22Rv1 (cell line): ENCODE measurements around the gene TRIM58.

Experiments used
- H3K27ac ChIP-seq: fragments of 450-650 bp; 2 replicates; pipeline ENCODE4 v1.5.1; 2017
- ZFX ChIP-seq: fragments of 450-650 bp; IDR thresholded peaks from 2 replicates; pipeline ENCODE4 v1.6.1; 2017; ENCODE audit warnings: antibody characterized with exemption, borderline replicate concordance
- TF ChIP-seq, protein P1 (sequence below): fragments of 450-650 bp; IDR thresholded peaks from 2 replicates; pipeline ENCODE4 v1.5.1; 2017; ENCODE audit warnings: mild to moderate bottlenecking

The TRIM58 gene

DNA sequence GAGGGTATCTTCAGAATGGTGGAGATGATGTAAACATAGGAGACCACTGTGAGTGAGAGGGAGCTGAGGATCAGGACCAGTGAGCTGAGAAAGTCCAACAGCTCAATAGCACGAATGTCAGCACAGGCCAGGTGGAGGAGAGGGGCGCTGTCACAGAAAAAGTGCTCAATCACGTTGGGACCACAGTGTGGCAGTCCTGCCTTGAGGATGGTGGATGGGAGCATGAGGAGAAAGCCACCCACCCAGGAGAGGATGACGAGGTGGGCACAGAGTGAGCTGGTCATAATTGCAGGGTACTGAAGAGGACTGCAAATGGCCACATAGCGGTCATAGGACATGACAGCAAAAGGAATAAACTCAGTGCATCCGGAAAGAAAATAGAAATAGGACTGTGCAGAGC lies 23.4 kb upstream of the TRIM58 start:
- TF ChIP-seq ZFX, result no peak
- TF ChIP-seq, protein P1, sequence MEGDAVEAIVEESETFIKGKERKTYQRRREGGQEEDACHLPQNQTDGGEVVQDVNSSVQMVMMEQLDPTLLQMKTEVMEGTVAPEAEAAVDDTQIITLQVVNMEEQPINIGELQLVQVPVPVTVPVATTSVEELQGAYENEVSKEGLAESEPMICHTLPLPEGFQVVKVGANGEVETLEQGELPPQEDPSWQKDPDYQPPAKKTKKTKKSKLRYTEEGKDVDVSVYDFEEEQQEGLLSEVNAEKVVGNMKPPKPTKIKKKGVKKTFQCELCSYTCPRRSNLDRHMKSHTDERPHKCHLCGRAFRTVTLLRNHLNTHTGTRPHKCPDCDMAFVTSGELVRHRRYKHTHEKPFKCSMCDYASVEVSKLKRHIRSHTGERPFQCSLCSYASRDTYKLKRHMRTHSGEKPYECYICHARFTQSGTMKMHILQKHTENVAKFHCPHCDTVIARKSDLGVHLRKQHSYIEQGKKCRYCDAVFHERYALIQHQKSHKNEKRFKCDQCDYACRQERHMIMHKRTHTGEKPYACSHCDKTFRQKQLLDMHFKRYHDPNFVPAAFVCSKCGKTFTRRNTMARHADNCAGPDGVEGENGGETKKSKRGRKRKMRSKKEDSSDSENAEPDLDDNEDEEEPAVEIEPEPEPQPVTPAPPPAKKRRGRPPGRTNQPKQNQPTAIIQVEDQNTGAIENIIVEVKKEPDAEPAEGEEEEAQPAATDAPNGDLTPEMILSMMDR, result no peak
- no peak overlapping the region for H3K27ac ChIP-seq

DNA sequence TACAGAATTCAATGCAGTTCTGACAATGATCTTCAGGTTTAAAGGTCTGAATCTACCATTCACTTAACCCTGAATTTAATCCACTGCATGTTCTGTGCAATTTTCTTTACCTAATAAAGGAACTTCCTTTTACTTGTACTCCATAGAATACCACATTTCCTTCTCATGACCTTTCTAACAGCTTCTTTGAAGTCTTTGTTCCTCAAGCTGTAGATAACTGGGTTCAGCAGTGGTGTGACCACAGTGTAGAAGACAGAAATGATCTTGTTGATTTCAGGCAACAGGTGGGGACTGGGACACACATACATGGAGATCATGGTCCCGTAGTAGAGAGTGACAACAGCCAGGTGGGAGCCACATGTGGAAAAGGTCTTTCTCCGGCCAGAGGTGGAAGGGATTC lies 16.2 kb upstream of the TRIM58 start:
- TF ChIP-seq, protein P1, result no peak
- no peak for TF ChIP-seq ZFX
- no peak overlapping the region for H3K27ac ChIP-seq

DNA sequence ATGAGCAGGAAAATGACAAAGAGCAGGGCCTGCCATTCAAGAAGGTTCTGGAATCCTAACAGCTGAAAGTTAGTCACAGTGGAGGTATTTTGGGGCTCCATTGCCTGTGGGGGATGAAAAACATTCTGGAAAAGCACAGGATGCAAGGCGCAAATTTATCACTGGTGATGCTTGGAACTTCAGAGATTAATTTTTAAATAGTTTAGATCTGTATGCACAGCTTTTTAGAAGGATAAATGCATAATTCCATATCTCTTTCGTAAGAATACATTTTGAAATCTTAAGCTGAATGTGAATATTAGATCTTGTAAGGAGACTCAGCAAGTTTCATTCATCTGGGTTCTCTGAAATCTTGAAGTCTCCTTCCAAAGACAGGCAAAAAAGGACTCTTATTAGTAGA lies 15.2 kb upstream of the TRIM58 start, which contains the start of gene OR11L1:
OR11L1 (minus strand) TSS at position 101 of the 400 bp plus-strand sequence; CDS start at position 101, 0 bp downstream.
- H3K27ac ChIP-seq, result no peak within 1 kb of the TSS
- TF ChIP-seq, protein P1, result no peak
- TF ChIP-seq ZFX, result no peak

DNA sequence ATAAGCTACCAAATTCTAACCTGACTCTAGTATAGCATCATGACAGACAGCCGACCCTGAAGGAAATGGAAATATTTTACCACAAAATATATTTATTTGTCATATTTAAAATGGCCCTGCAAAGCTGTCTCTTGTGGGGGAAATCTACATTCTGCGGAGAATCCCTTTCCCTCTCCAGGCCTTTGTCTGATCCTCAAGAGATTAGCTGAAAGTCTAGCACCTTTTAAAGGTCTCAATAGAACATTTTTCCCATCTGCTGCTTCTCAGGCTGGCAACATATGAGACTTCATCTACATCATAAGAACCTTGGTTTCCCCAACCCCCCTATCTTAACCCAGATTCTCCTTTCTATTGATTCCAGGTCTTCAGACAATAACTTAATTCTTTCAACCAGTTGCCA lies 13.6 kb upstream of the TRIM58 start:
- no peak for TF ChIP-seq ZFX
- TF ChIP-seq, protein P1, result no peak
- H3K27ac ChIP-seq, result no peak overlapping the region

DNA sequence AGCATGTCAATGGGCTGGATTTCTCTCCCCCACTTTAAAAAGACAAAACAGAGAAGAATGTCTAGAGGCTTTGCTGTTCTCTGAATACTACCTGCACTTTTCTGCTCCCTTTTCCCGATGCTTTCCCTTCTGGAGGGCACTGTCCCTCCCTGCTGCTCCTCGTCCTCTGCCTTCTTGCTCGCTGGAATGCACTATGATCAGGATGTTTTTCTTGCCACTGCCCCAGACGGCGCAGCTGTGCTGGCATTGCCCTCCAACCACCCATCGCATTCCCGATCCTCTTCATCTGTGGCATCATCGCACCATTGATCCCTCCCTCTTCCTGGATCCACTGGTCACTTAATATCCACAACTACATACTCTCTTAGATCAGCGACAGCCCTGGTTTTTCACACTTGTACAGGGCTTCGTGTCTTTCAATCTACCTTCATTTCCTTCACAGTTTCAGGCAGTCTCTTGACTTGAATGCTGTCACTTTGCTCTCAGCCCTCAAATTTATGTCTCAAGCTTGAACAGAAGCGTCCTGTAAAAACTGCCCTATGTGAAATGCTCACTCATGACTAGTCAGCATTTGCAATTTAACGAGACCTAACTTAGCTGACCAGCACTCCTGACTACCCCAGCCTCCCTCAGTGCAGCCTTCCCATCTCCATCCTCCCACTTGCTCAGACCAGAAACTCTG lies 11.8 kb upstream of the TRIM58 start:
- TF ChIP-seq, protein P1, result no peak
- no peak for TF ChIP-seq ZFX
- H3K27ac ChIP-seq, result no peak overlapping the region

DNA sequence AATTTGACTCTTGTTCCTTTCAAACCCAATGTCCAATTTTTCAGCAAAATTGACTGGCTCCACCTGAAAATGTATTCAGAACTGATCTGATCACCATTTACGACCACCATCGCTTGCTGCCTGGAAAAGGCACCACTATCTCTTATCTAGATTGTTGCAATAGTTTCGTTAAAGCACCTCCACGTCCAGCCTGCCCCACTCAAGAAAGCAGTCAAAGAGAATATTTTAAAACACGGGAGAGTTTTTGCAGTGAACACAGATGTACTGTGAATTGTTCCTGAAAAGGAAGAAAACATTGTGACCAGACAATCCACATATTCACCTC lies 11.3 kb upstream of the TRIM58 start:
- H3K27ac ChIP-seq, result no peak overlapping the region
- TF ChIP-seq, protein P1, result no peak
- no peak for TF ChIP-seq ZFX

DNA sequence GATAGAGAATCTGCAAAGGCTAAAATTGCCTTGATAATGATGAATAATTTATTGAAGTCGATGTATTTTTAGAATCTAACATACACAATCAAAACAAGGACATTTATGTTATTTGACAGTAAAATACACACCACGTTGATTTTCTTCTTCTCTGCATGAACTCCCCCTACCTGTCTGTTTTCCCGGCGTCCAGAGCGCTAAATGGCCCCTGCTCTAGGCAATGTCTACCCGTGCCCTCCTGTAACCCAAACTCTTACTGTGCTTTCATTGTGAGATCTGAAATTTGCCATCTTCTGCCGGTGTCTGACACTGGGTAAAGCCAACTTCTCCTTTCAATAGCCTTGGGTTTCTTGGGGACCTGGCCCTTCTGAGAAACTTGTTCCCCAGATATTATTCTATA lies 8.6 kb upstream of the TRIM58 start:
- H3K27ac ChIP-seq, result no peak overlapping the region
- no peak for TF ChIP-seq ZFX
- TF ChIP-seq, protein P1, result no peak
